H1 (cell line): ENCODE measurements around the gene URM1. TPM values are rescaled to one million over a fixed set of nuclear protein-coding genes. Genes with fewer than 3 reads are reported as not detected.
A peak's percentile ranks its signal among the peaks of the same experiment; 100 is the strongest.

Experiments used
- CTCF ChIA-PET: fragments of 300-600 bp; sonication (Branson Sonifier 250); formaldehyde crosslinking; loops from one replicate; lab custom pipeline; 2021; ENCODE audit not compliant: partially characterized antibody; lab: Charles Lee
- POLR2A ChIA-PET: fragments of 300-600 bp; sonication (Branson Sonifier 250); formaldehyde crosslinking; loops from one replicate; lab custom pipeline; 2021; ENCODE audit warnings: inconsistent platforms; ENCODE audit not compliant: partially characterized antibody; lab: Charles Lee
- DNase-seq, 2 experiments: peaks; one replicate each; pipeline versions ENCODE4 v3.0.0 to v3.0.0-alpha.2; 2010 to 2022; ENCODE audit warnings: low spot score in 2 of 2, low read depth in 1 of 2, mixed read lengths in 1 of 2
- FAIRE-seq: peaks from 2 replicates; lab custom pipeline; 2011; peaks lifted over from hg19 to GRCh38; lab: Jason Lieb, UNC
- H2AFZ ChIP-seq: 2 replicates; pipeline ENCODE4 v1.8.1; 2012; ENCODE audit warnings: low read length, inconsistent platforms
- H2AK5ac ChIP-seq: 2 replicates; pipeline ENCODE4 v1.6.1; 2013; ENCODE audit warnings: low read depth, low read length
- H2BK120ac ChIP-seq: replicated peaks from 2 replicates; pipeline ENCODE3; 2013; ENCODE audit warnings: low read depth, low read length, inconsistent platforms
- H2BK12ac ChIP-seq: 2 replicates; pipeline ENCODE4 v1.6.1; 2013; ENCODE audit warnings: low read depth, low read length
- H2BK15ac ChIP-seq: 2 replicates; pipeline ENCODE4 v1.6.1; 2013; ENCODE audit warnings: low read length
- H2BK20ac ChIP-seq: 2 replicates; pipeline ENCODE4 v1.6.1; 2013; ENCODE audit warnings: low read length
- H2BK5ac ChIP-seq: 2 replicates; pipeline ENCODE4 v1.6.1; 2013; ENCODE audit warnings: low read depth, low read length
- H3K14ac ChIP-seq: 2 replicates; pipeline ENCODE4 v1.6.1; 2013; ENCODE audit warnings: inconsistent platforms; ENCODE audit not compliant: insufficient read length
- H3K18ac ChIP-seq: 2 replicates; pipeline ENCODE4 v1.6.1; 2013; ENCODE audit warnings: low read length; ENCODE audit errors: extremely low read depth
- H3K23ac ChIP-seq: 2 replicates; pipeline ENCODE4 v1.6.1; 2013; ENCODE audit warnings: inconsistent platforms; ENCODE audit not compliant: insufficient read length
- H3K23me2 ChIP-seq: 2 replicates; pipeline ENCODE4 v1.6.1; 2013; ENCODE audit warnings: low read depth, low read length
- H3K27ac ChIP-seq: 2 replicates; pipeline ENCODE4 v1.6.1; 2011; ENCODE audit warnings: low read depth, low read length, inconsistent platforms
- H3K27me3 ChIP-seq, 4 experiments: replicated peaks in 1 of 4; 1 replicate in 1 of 4; 2 replicates in 3 of 4; pipeline versions ENCODE4 v1.6.1 to v1.8.1; 2011 to 2013; ENCODE audit warnings: low read length in 3 of 4, mild to moderate bottlenecking in 3 of 4, inconsistent platforms in 2 of 4, mixed read lengths in 2 of 4, moderate library complexity in 1 of 4; ENCODE audit not compliant: control insufficient read depth in 3 of 4, insufficient read depth in 3 of 4; ENCODE audit errors: extremely low read depth in 1 of 4
- H3K36me3 ChIP-seq, 4 experiments: 2 replicates each; pipeline versions ENCODE4 v1.6.1 to v1.8.1; 2011 to 2013; ENCODE audit warnings: mild to moderate bottlenecking in 4 of 4, low read length in 3 of 4, moderate library complexity in 2 of 4, control low read depth in 1 of 4, inconsistent platforms in 1 of 4; ENCODE audit not compliant: insufficient read depth in 4 of 4, control insufficient read depth in 2 of 4
- H3K4ac ChIP-seq: replicated peaks from 2 replicates; pipeline ENCODE3; 2013; ENCODE audit warnings: low read length, low read depth, mixed read lengths, inconsistent platforms; ENCODE audit not compliant: insufficient read length
- H3K4me1 ChIP-seq, 4 experiments: replicated peaks in 1 of 4; 1 replicate in 1 of 4; 2 replicates in 3 of 4; pipeline versions ENCODE4 v1.6.1 to v1.8.1; 2011 to 2013; ENCODE audit warnings: low read length in 3 of 4, inconsistent platforms in 2 of 4, mixed read lengths in 1 of 4; ENCODE audit not compliant: insufficient read depth in 4 of 4, control insufficient read depth in 3 of 4
- H3K4me2 ChIP-seq, 2 experiments: 2 replicates each; pipeline versions ENCODE4 v1.6.1 to v1.8.1; 2011 to 2013; ENCODE audit warnings: low read depth in 2 of 2, low read length in 2 of 2, control low read depth in 1 of 2, inconsistent platforms in 1 of 2, mild to moderate bottlenecking in 1 of 2; ENCODE audit not compliant: insufficient read depth in 1 of 2
- H3K4me3 ChIP-seq, 4 experiments: fragments of 200-600, 300-600 bp in 1 of 4; sonication (generic), shearing (Covaris generic), sonication (Bioruptor Twin) in 1 of 4; 2 replicates each; pipeline versions ENCODE4 v1.5.1 to v1.8.1; 2011 to 2016; ENCODE audit warnings: low read length in 4 of 4, low read depth in 3 of 4, control low read depth in 2 of 4, inconsistent platforms in 2 of 4, mild to moderate bottlenecking in 2 of 4, mixed read lengths in 1 of 4, moderate library complexity in 1 of 4; ENCODE audit not compliant: insufficient read depth in 2 of 4; ENCODE audit errors: extremely low read depth in 1 of 4
- H3K56ac ChIP-seq: replicated peaks from 2 replicates; pipeline ENCODE3; 2013; ENCODE audit warnings: low read depth, mild to moderate bottlenecking, mixed read lengths, low read length, inconsistent platforms; ENCODE audit not compliant: insufficient read length
- H3K79me1 ChIP-seq: 2 replicates; pipeline ENCODE4 v1.6.1; 2013; ENCODE audit warnings: low read depth, low read length, control low read depth
- H3K79me2 ChIP-seq, 2 experiments: 2 replicates each; pipeline versions ENCODE4 v1.6.1 to v1.8.1; 2012 to 2013; ENCODE audit warnings: low read length in 2 of 2, mild to moderate bottlenecking in 2 of 2, inconsistent platforms in 1 of 2; ENCODE audit not compliant: insufficient read depth in 2 of 2, control insufficient read depth in 1 of 2
- H3K9ac ChIP-seq, 4 experiments: replicated peaks in 1 of 4; 1 replicate in 1 of 4; 2 replicates in 3 of 4; pipeline versions ENCODE4 v1.6.1 to v1.8.1; 2011 to 2013; ENCODE audit warnings: low read depth in 3 of 4, low read length in 3 of 4, control low read depth in 2 of 4, mild to moderate bottlenecking in 2 of 4, moderate library complexity in 2 of 4, inconsistent platforms in 1 of 4; ENCODE audit errors: extremely low read depth in 1 of 4
- H3K9me3 ChIP-seq, 2 experiments: 2 replicates each; pipeline versions ENCODE4 v1.6.1 to v1.8.1; 2012 to 2013; ENCODE audit warnings: mild to moderate bottlenecking in 2 of 2, moderate library complexity in 2 of 2, control low read depth in 1 of 2, inconsistent platforms in 1 of 2, low read depth in 1 of 2, low read length in 1 of 2, mixed read lengths in 1 of 2; ENCODE audit not compliant: insufficient read depth in 2 of 2
- H4K20me1 ChIP-seq, 2 experiments: replicated peaks in 1 of 2; 2 replicates each; pipeline versions ENCODE3 to v1.8.1; 2011 to 2013; ENCODE audit warnings: inconsistent platforms in 2 of 2, low read length in 2 of 2, mild to moderate bottlenecking in 1 of 2; ENCODE audit not compliant: insufficient read depth in 2 of 2, control insufficient read depth in 1 of 2
- H4K5ac ChIP-seq: 2 replicates; pipeline ENCODE4 v1.6.1; 2013; ENCODE audit warnings: low read length, low read depth, mixed read lengths, inconsistent platforms; ENCODE audit not compliant: insufficient read length
- H4K8ac ChIP-seq: 2 replicates; pipeline ENCODE4 v1.8.0; 2013; ENCODE audit warnings: mild to moderate bottlenecking, moderate library complexity, low read length, inconsistent platforms; ENCODE audit not compliant: insufficient read depth; ENCODE audit errors: extremely low read depth
- H4K91ac ChIP-seq: replicated peaks from 2 replicates; pipeline ENCODE3; 2013; ENCODE audit warnings: low read length, mixed read lengths, inconsistent platforms; ENCODE audit not compliant: insufficient read length
- KDM1A ChIP-seq: fragments of 200-600, 300-600 bp; sonication (generic); IDR thresholded peaks from 2 replicates; pipeline ENCODE4 v1.7.1; 2016; ENCODE audit warnings: mild to moderate bottlenecking, low read length, borderline replicate concordance
- SUZ12 ChIP-seq: fragments of 200-600 bp; sonication (generic); IDR thresholded peaks from 2 replicates; pipeline ENCODE4 v1.6.1; 2012; ENCODE audit warnings: mild to moderate bottlenecking, inconsistent platforms, low read length, moderate library complexity, mixed read lengths
- whole genome bisulfite sequencing, 2 experiments: shearing (Covaris generic) in 1 of 2; methylation state at CpG; one replicate each; pipeline versions ENCODE4 v1.1.6 to v1.1.7; 2013 to 2015; ENCODE audit warnings: low lambda C conversion rate in 2 of 2, mixed read lengths in 2 of 2, inconsistent platforms in 1 of 2, low coverage in 1 of 2, missing lambda C conversion rate in 1 of 2; ENCODE audit not compliant: insufficient replicate concordance in 2 of 2, insufficient coverage in 1 of 2, insufficient read length in 1 of 2; ENCODE audit errors: extremely low coverage in 1 of 2, missing lambda C conversion rate in 1 of 2; 5-methylcytosine and 5-hydroxymethylcytosine counted together
- polyA plus RNA-seq, 7 experiments: library from polyadenylated mRNA; depleted of rRNA in 3 of 7; stranded (reverse) in 5 of 7; unstranded in 2 of 7; fragments of >200 nt in 5 of 7; fragments of 200-250 nt in 2 of 7; gene quantifications; 1 replicate in 5 of 7; 2 replicates in 1 of 7; 4 replicates in 1 of 7; pipeline versions ENCODE4 v1.2.1 to v1.2.3, GENCODE V29; 2011 to 2013; ENCODE audit warnings: missing spikeins in 2 of 7, mixed read lengths in 2 of 7
- total RNA-seq: library from RNA; stranded (reverse); fragmentation: NEBNext Ultra II Directional; extraction: Animal tissue kit (Norgen Biotek cat#: 25700); gene quantifications from 2 replicates; pipeline ENCODE4 v1.2.1, GENCODE V29; 2021

URM1 gene
- total and polyA plus RNA-seq, 2 of the 8 experiments (the other 6 are each of a cell fraction or from before 2014, with no cell fraction given): 58.3 to 62.3 TPM

- H3K56ac ChIP-seq: no peak overlapping the region
- no peak overlapping the region for H2AK5ac ChIP-seq
- POLR2A ChIA-PET: no interaction called here
- H2BK20ac ChIP-seq: no peak overlapping the region
- H4K20me1 ChIP-seq: no peaks in the 10 kb centered on the region
- no peak overlapping the region for H3K4ac ChIP-seq
- no peak overlapping the region for H2BK15ac ChIP-seq
- peaks cover 0 to 6% (median 0%) of the 10 kb centered on the region in 4 experiments; a peak in 2 of 7 replicates for H3K4me1 ChIP-seq
- no peak overlapping the region for H3K4me2 ChIP-seq
- no peak overlapping the region for H4K5ac ChIP-seq
- 91% methylated on average over 8 of the region's 8 CpGs; no CpG with 5 or more reads in 1 of the 2 experiments for WGBS, 2 experiments
- DNase-seq (no peak), FAIRE-seq (no peak)
- no peaks in the 10 kb centered on the region for H3K79me2 ChIP-seq
- no peak overlapping the region for H3K4me3 ChIP-seq
- H3K9me3 ChIP-seq: no peaks in the 10 kb centered on the region
- CTCF ChIA-PET: interaction anchor here (0.9 kb wide), 1 partner anchor 63 kb away, joined by 3 read pairs; no protein-coding TSS in a partner anchor
- H4K91ac ChIP-seq: no peak overlapping the region
- peak overlapping the region; percentile 14; the same call in 1 of the 2 replicates for H4K8ac ChIP-seq
- no peak overlapping the region for H3K27ac ChIP-seq
- H2BK120ac ChIP-seq: no peak overlapping the region
- H3K36me3 ChIP-seq: no peaks in the 10 kb centered on the region
- H2BK5ac ChIP-seq: no peak overlapping the region
- no peak for TF ChIP-seq KDM1A
- TF ChIP-seq SUZ12: no peak
- H3K27me3 ChIP-seq: no peaks in the 10 kb centered on the region
- no peaks in the 10 kb centered on the region for H3K79me1 ChIP-seq
- H3K18ac ChIP-seq: no peak overlapping the region
- no peak overlapping the region for H3K9ac ChIP-seq
- H3K23ac ChIP-seq: no peak overlapping the region
- no peak overlapping the region for H3K14ac ChIP-seq
- no peak overlapping the region for H2AFZ ChIP-seq
- H2BK12ac ChIP-seq: no peak overlapping the region
- no peaks in the 10 kb centered on the region for H3K23me2 ChIP-seq
Measured at GRCh38 chr9:128431207-128431606, 60.0 kb downstream of the URM1 start.
